DMS153 treated with DMSO at 0.1 percent for 48 hours (cell line): ENCODE measurements around the gene MARCHF3.
"Not testable (repeated sequence)": the region's sequence is repeated elsewhere in the genome, so short reads cannot be mapped to it uniquely, and the experiment has no call there.

Experiments used
- DNase-seq: peaks from one replicate; lab custom pipeline; 2025; ENCODE audit not compliant: unreplicated experiment; lab: John Stamatoyannopoulos, UW

Gene MARCHF3

DNA sequence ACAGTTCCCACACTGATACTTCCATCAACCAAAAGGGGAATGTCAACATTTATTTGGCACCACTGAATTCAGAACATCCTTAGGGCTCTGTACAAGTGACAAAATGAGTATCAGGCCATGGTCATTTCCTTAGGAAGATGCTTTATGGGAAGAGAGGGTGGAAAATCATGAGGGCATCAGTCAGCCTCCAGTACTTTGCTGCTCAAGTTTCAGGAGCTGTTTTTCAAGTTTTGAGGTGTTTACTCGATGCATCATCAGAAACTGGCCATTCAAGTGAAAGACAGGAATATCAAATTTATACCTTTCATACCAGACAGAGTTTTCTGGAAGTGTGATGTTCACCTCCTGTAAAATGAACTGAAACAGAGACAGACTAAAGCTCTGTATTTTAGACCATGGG, 21.2 kb upstream of the MARCHF3 start:
- DNase-seq, result no peak

DNA sequence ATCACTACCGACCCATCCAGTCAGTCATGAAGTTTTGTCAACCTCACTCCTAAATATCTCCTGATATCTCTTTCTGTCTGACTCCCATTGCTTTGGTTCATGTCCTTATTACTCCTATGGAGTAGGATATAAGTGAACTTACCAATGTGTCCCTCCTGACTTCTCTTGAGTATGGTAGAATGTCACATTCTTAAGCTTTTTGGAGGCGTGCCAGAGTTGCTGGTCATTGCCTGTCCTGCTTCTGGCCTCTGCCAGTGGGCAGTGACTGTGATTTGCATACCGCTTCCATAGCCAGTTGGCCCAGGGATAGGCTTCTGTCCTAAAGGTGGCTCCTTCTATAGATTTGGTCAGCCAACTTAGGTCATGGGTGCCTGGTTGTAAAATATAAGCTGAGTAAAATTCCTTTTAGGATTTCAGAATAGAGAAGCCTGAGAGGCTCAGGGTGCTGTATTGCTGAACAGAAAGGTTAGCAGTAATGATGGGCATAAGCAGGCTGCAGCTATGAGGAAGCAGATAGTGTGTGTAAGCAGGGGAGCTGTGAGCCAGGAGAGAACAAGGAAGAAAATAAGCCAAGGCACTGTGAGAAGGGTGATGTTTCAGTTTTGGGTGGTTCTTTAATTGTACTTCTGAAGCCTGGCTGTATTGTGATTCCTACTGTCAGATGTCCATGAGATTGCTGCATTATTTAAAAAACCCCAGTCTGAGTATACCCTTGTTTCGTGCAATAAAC, 16.1 kb upstream of the MARCHF3 start:
- DNase-seq, result no peak

DNA sequence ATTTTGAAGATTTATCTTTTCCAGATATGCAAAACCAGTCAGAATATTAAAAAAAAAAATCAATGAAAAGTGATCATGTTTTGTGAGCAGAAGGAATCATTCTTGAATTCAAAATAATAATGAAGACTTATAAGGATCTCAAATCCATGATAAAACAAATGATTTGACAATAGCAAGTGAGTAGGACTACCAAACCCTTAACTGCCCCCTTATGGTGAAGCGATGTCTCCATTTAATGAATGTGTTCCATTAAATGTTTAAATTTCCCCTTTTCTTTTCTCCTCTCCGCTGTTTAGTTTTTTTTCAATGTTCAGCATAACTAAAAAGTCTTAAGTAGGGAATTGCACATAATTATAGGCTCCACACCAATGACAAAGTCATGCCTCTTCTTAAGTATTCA, 12.2 kb upstream of the MARCHF3 start:
- no peak for DNase-seq

DNA sequence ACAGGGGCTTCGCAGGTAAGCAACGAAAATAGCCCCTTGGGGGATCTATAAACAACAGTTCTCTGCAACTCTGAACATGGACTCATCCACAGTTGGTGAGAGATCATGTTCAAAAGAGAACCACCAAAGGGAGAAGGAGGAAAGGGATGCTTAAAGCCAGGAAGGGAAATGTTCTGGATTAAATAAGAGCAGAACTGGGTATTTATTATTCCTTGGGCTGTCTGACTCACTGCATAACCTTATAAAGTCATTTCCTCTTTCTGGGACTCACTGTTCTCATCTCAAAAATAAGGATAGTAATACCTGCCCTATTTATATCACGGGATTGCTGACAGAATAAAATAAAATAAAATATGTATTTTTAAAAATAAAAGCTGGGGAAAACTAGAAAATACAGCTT, 11.2 kb upstream of the MARCHF3 start:
- no peak for DNase-seq

DNA sequence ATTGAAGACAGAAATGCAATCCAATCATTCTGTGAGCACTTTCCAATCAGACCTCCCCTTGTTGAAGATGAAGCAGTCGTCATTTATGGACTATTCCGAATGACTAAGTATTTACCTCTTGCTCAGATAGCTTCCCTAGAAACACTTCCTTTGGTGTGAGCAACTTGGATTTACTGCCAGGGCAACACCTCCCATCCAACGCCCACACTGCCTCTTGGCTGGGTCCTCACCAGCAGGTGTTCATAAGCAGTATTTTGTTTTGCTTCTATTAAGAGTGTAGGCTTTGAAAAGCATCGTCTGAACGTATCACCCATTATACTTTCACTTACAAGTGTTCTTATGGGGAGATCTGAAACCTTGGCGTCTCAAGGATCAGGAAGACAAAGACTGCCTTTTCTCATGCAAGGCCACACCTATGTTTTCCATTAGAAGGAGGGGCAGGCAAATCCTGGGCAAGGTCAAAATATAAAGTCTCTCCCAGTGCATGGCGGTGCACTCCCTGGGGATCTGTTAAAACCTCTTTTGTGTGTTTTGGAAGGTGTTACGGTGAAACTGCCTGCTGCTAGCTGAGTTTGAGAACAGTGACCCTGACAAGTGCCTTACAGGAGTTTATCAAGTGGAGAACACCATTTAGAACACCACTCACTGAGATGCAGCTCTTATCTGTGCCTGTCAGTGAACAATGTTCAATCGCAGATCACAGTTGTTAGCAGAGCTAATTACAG, 10.6 kb upstream of the MARCHF3 start:
- DNase-seq, result peak; percentile 60

DNA sequence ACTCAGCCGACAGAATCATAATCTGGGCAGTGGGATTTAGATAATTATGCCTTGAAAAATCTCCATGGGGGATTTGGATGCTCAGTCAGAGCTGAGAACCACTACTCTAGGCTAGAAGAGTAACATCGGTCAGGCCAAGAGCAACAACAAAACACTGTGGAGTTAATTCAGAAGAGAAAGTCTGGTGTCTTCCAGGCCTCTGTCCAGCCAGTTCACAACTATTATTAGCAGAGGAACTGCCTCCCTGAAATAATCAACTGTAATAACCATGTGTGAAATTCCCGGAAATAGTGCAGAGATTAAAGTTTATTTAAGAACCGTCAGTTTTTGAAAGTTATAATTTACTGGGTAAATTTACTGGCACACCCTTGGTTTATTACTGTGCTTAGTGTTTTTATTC, 8.2 kb upstream of the MARCHF3 start:
- DNase-seq, result no peak

DNA sequence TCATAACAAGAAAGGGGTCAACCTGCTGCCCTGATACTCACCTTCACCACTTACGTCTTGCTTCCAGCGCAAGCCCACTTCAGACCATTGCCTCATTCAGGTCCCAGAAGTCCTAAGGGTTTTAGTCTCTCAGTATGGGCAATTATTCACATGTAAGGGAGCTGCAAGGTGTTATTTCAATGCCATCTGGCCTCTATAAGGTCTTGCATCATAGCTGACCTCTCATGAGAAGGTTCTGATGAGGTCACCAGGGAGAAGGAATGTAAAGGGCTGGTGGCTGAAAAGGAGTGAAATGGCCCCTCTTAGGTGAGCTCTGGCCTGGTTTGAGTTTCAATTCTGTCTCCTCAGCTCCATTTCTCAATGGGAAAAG, 1.5 kb upstream of the MARCHF3 start:
- no peak for DNase-seq

DNA sequence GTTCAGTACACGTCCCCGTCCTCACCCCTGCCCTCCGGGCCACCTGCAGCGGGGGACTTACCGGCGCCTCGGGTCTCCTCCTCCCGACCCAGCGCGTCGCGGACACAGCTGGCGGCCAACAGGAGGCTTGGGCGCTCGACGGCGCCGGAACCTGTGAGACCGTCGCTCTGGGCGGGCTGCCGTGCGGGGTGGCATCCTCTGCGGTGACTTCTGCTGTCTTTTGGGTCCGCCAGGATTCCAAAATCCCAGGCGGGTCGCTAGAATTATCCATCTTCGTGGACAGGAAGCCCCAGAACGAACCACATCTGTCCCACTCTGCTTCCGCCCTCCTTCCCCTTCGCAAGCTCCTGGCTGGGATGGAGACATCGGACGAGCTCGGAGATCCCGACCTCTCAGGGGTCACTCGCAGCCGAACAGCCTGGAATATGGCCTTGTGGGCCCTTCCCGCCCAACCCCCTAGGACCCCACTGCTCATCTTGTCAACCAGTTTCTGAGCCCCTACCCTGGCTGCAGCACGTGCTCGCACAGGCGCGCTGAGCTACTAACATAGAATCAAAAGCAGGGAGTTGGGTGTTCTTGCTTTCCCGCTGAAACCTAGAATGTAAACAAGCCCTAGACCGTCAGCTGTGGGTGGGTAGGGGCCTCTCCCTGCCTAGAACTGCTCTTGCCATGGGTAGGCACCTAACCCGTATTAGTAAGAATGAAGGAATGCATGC, 947 bp upstream of the MARCHF3 start:
- DNase-seq, result no peak

DNA sequence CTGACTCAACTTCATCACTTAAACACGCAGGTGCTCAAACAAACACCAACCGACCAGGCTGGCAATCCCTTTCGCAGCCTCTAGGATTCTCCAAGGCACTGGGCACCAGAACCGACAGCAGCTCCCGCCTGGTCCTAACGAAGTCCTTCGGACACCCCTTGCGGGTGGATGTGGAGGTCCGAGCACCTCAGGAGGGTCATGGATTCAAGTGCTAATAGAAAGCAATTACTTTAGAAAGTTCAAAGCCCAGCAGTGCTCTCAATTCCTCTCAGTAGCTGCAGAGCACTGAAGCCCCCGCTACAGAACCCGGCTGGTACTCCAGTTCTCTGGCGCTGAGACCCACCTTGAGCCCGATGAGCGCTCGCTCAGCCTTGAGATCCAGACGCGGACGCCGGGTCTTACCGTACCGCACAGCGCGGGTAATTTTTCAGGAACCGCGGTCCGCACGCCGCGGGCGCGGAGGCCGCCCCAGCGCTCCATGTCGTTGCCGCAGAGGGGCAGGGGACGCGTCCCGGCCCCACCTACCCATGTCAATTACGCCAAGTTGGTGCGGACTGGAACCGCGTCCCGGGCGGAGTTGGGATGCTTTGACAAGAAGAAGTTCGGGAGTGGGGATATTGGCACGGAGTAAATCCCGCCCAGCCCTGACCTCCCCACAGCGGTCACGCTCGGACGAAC, 638 bp downstream of the MARCHF3 start:
- peak; percentile 5 for DNase-seq

DNA sequence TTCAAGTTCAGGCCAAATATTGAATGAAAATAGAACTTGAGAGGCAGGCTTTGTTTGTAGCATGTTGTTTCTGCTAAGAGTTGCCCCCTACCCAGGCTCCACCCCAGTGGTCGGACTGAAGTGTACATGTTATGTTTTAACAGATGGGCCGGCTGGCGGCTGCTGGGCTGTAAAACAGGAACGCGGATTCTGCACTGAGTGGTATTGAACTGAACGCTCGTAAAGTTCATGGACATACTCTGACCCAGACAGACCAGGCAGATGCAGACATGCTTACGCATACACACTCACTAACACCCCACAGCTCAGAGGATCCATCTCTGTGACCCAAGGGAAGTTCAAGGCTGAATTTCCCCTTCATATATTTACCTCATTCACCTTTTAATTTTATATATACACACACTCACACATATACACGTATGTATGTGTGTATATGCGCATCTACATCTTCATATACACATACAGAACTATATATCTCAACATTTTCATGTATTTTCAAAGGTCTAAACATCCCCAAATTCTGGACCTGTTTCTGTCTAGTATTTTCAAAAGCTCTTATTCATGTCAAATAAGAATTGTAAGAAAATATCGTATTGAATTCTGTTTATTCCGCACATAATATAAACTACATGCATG, 1.4 kb downstream of the MARCHF3 start:
- DNase-seq, result peak; percentile 5

DNA sequence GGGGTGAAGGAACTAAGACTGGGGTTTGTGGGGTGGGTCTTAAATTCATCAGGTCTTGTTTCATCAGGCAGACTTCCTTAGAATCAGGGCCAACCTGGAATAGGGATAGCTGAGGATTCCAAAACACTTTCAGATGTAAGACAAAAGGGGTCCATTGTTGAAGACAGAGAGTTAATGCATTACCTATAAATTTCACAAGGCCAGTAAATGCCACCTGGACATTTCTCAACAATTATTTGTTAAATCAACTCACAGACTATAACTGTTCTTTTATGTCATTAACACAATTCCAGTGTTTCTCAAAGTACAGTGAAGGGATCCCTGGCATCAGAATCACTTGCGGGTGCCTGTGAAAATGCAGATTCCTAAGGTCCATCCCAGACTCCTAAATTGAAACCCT, 2.8 kb downstream of the MARCHF3 start:
- DNase-seq, result no peak

DNA sequence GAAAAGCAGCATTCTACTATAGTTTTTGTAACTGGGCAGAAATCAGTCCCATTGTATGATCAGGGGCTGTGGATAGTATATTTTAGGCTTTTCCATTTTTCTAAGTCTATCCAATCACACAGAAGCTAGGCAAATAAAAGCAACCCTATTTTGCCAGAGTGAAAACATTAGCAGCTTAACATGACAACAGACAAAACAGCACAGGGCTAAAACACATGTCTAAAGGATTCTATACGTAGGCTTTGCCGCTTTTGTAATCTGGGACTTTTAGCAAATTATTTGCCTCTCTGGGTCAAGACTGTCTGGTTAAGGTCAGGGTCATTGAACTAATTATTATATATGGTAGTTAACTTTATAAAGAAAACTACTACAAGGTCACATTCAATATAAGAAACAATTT, 4.2 kb downstream of the MARCHF3 start:
- DNase-seq, result no peak

DNA sequence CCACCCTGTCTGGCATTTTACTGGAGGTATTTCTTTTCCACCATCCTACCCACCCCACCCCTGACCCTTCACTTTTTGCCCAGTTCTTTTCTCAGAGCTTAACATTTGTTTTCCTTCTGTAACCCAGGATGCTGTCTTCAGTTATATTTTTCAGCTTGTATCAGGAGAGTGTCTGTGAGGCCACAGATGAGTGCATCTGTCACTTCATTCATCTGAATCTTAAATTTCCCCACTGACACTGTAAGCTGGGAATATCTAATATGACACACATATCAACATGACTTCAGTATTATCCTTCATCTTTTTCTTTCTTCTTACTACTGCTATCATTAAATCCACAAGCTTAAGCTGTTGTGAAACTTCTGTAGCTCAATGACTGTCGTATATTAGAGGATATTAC, 4.9 kb downstream of the MARCHF3 start:
- DNase-seq, result no peak

DNA sequence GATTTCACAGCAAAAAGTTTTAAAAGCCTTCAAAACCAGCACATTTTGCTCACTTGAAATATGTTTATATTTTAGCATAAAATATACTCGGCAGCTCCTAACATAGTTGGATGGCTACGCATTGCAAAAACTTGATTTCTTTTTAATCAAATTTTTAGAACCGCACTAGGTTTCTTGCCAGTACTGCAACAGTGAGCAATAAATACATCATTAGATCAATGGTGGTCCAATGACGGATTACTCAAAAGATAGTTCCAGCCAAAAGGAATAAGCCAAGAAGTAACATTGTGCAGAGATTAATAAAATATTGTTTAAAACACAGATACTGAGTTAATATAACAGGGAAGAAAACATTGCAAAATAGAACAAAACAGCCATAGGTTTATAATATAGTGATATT, 5.5 kb downstream of the MARCHF3 start:
- no peak for DNase-seq

DNA sequence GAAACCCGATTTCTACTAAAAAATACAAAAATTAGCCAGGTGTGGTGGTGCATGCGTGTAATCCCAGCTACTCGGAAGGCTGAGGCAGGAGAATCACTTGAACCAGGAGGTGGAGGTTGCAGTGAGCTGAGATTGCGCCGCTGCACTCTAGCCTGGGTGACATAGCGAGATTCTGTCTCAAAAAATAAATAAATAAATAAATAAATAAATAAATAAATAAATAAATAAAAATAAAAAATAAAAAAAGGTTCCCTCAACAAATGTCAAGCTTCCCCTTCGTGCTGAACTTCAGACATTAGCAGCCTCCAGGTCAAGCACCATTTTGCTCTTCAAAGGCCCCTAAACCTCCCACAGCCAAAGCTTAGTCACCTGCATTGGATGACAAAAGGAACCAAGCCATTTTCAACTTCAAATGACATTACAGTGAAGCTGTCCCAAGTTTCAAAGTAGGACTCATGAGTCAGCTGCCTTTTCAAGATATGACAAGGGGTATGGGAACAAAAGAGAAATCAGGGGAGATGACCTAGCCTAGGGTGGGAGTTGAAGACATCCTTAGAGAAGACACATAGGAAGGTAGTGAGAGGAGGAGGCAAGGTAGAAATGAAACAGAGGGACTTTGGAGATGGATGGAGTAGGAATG, 6.7 kb downstream of the MARCHF3 start:
- not testable (repeated sequence) for DNase-seq

DNA sequence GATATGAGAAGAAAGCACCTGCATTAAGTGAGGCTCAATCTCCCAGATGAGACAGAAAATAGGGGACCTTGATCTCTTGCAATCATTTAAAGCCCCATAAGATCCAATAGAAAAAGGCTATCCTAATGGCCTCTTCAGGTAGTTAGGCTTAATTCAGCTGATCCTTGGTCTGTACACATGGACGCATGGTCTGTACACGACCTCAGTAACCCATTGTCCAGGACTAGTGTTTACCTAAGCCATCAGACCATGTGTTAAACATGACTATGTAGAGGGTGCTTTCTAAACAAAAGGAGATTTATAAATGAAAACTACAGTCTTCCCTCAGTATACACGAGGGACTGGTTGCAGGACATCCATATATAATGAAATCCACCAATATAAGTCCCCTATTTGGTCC, 7.5 kb downstream of the MARCHF3 start:
- DNase-seq, result no peak

DNA sequence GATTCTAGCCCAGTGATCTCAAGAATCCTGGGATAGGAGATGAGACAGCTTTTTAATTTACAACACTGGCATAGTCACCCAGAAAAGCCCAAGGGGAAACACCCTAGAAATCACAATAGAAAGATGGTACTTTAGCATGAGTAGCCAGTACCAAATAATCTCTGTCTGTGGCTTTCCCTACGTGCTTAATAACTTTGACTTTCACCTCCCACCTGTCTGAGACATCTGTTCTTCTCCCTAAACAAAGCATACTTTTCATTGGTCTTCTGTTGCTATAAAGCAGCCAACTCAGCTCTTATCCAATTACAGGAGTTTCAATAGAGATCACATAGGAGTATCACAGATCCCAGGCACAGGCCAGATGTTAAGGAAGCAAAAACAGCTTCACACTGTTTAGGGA, 10.4 kb downstream of the MARCHF3 start:
- DNase-seq, result no peak

DNA sequence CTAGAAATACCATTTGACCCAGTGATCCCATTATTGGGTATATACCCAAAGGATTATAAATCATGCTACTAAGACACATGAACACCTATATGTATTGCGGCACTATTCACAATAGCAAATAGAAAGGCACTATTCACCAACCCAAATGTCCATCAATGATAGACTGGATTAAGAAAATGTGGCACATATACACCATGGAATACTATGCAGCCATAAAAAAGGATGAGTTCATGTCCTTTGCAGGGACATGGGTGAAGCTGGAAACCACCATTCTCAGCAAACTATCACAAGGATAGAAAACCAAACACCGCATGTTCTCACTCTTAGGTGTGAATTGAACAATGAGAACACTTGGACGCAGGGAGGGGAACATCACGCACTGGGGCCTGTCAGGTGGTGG, 13.6 kb downstream of the MARCHF3 start:
- not testable (repeated sequence) for DNase-seq

DNA sequence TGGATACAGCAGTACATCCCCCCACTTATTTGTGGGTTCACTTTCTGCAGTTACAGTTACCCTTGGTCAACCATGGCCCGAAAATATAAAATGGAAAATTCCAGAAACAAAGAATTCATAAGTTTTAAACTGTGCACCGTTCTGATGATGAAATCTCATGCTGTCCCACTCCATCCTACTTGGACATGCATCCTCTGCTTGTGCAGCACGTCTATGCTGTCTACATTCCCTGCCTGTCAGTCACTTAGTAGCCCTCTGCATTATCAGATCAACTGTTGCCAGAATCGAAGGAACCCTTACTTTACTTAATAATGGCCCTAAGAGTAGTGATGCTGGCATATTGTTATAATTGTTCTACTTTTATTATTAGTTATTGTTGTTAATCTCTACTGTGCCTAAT, 14.6 kb downstream of the MARCHF3 start:
- DNase-seq, result no peak

DNA sequence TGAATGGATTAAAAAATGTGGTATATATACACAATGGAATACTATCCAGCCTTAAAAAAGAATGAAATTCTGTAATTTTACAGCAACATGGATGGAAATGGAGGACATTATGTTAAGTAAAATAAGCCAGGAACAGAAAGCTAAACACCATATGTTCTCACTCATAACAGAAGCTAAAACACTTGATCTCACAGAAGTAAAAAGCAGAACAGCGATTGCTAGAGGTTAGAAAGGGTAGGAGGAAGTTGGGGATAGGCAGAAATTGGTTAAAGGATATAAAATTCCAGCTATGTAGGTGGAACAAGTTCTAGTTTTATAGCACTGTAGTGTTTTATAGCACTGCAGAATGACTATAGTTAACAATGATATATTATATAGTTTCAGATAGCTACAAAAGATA, 15.8 kb downstream of the MARCHF3 start:
- DNase-seq, result no peak

DNA sequence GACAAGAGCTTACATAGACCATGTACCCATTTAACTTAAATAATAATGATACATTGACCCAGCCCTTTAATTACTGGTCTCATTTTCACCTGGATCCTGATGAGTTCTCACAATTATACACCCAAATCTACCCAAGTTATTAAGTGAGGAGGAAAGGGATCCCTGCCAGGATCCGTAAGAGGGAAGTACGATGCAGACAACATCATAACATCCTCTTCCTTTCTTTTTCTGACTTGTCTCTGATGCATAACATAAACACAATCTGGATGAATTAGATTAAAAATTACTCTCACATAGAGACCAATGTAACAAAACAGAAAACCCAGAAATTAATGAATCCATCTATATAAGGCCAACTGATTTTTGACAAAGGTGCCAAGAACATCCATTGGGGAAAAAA, 17.0 kb downstream of the MARCHF3 start:
- DNase-seq, result no peak
